Smooth muscle cell of the pulmonary artery (primary cell): Measurements from ENCODE around the gene PSMA1. TPM values are rescaled to one million over a fixed set of nuclear protein-coding genes. Genes with fewer than 3 reads are reported as not detected.

Experiments used
- total RNA-seq: library from RNA; depleted of rRNA; stranded (reverse); fragments of >200 nt; gene quantifications from 2 replicates; pipeline ENCODE4 v1.2.3, GENCODE V29; 2014

PSMA1 gene
- total RNA-seq, result 123 and 129 TPM in 2 replicates

GRCh38 chr11:14519917-14520746 lies at the start of gene PSMA1:
Gene PSMA1, minus strand, starts transcription at chr11:14520386. Its CDS starts 87 bp downstream, at chr11:14520299.

GRCh38 chr11:14499560-14500180 lies 20.5 kb downstream of the PSMA1 start, which contains the start of gene COPB1:
Gene COPB1, minus strand, starts transcription at chr11:14499811. Its CDS starts 883 bp downstream, at chr11:14498928.

Other genes starting within 250 kb of the PSMA1 start
- 77.5 and 114 TPM in 2 replicates for gene RRAS2, start 161.2 kb downstream of the PSMA1 start, total RNA-seq
- gene COPB1, start 20.6 kb downstream of the PSMA1 start, total RNA-seq, result 231 and 299 TPM in 2 replicates
- 1.4 and 2.8 TPM in 2 replicates for gene PDE3B, start 123.4 kb upstream of the PSMA1 start, total RNA-seq